Endothelial cell (in vitro differentiated cells): ENCODE measurements around the gene IL6R. TPM values are rescaled to one million over a fixed set of nuclear protein-coding genes. Genes with fewer than 3 reads are reported as not detected.

ENCODE experiments used
- DNase-seq: peaks from one replicate; pipeline ENCODE4 v3.0.0; 2021; ENCODE audit warnings: low spot score
- H3K27ac Mint-ChIP-seq: one replicate; pipeline ENCODE4 v1.8.0; 2021; ENCODE audit warnings: mixed read lengths, inconsistent platforms; ENCODE audit not compliant: unreplicated experiment
- H3K27me3 Mint-ChIP-seq: one replicate; pipeline ENCODE4 v1.8.0; 2021; ENCODE audit warnings: mild to moderate bottlenecking, moderate library complexity, mixed read lengths, inconsistent platforms; ENCODE audit not compliant: unreplicated experiment
- H3K36me3 Mint-ChIP-seq: one replicate; pipeline ENCODE4 v1.8.0; 2021; ENCODE audit warnings: mild to moderate bottlenecking, low read depth, mixed read lengths, inconsistent platforms; ENCODE audit not compliant: unreplicated experiment
- H3K4me1 Mint-ChIP-seq: one replicate; pipeline ENCODE4 v1.8.0; 2021; ENCODE audit warnings: mild to moderate bottlenecking, mixed read lengths, inconsistent platforms; ENCODE audit not compliant: unreplicated experiment
- H3K4me3 Mint-ChIP-seq: one replicate; pipeline ENCODE4 v1.8.0; 2021; ENCODE audit warnings: mild to moderate bottlenecking, mixed read lengths, inconsistent platforms; ENCODE audit not compliant: unreplicated experiment
- H3K9me3 Mint-ChIP-seq: one replicate; pipeline ENCODE4 v1.8.0; 2021; ENCODE audit warnings: mixed read lengths, inconsistent platforms; ENCODE audit not compliant: unreplicated experiment
- CTCF ChIP-seq: fragments of 200-600 bp; sonication (generic); IDR thresholded peaks from one replicate; pipeline ENCODE4 v1.5.0; 2021; ENCODE audit warnings: antibody characterized with exemption; ENCODE audit not compliant: unreplicated experiment
- total RNA-seq: library from RNA; stranded (reverse); fragmentation: NEBNext Ultra II Directional; extraction: Animal tissue kit (Norgen Biotek cat#: 25700); gene quantifications from one replicate; pipeline ENCODE4 v1.2.1, GENCODE V29; 2021; ENCODE audit not compliant: unreplicated experiment

Gene IL6R
- total RNA-seq, 1 donor from 2014 or later: 1.0 TPM

- Mint-ChIP-seq H3K27me3 (peaks cover 7% of the 10 kb centered on the region), H3K9me3 (no peaks in the 10 kb centered on the region), H3K36me3 (peaks cover 45% of the 10 kb centered on the region), H3K27ac (no peak overlapping the region), H3K4me3 (no peak overlapping the region), H3K4me1 (peaks cover under 1% of the 10 kb centered on the region)
- DNase-seq: no peak
- TF ChIP-seq CTCF: no peak
These were observed 107.6 kb downstream of the IL6R start for GRCh38 chr1:154512760-154513159.

- Mint-ChIP-seq H3K36me3 (peaks cover 42% of the 10 kb centered on the region), H3K27me3 (peaks cover 7% of the 10 kb centered on the region), H3K4me3 (peak overlapping the region; percentile 52), H3K27ac (peak overlapping the region; percentile 24), H3K9me3 (no peaks in the 10 kb centered on the region), H3K4me1 (peaks cover under 1% of the 10 kb centered on the region)
- no peak for TF ChIP-seq CTCF
- no peak for DNase-seq
These were observed 109.0 kb downstream of the IL6R start for GRCh38 chr1:154514066-154514553.

GRCh38 chr1:154517661-154518060 lies 112.5 kb downstream of the IL6R start:
- H3K9me3 Mint-ChIP-seq: no peaks in the 10 kb centered on the region
- DNase-seq: no peak
- no peak overlapping the region for H3K27ac Mint-ChIP-seq
- no peak for TF ChIP-seq CTCF
- H3K36me3 Mint-ChIP-seq: peaks cover 43% of the 10 kb centered on the region
- peaks cover 4% of the 10 kb centered on the region for H3K27me3 Mint-ChIP-seq
- no peak overlapping the region for H3K4me3 Mint-ChIP-seq
- peaks cover 29% of the 10 kb centered on the region for H3K4me1 Mint-ChIP-seq

Other genes with a start within 250 kb of the IL6R start
- 689 TPM for gene TPM3, start 213.2 kb upstream of the IL6R start, total RNA-seq
- not detected for gene CFAP141, start 199.0 kb upstream of the IL6R start, total RNA-seq
- gene UBAP2L, start 184.4 kb upstream of the IL6R start, total RNA-seq: 243 TPM
- 57.1 TPM for gene HAX1, start 132.7 kb upstream of the IL6R start, total RNA-seq
- gene AQP10, start 84.2 kb upstream of the IL6R start, total RNA-seq: not detected
- 58.1 TPM for gene ATP8B2, start 79.8 kb upstream of the IL6R start, total RNA-seq
- gene TDRD10, start 96.9 kb downstream of the IL6R start, total RNA-seq: 27.8 TPM
- 79.3 TPM for gene SHE, start 97.1 kb downstream of the IL6R start, total RNA-seq
- 73.9 TPM for gene UBE2Q1, start 153.3 kb downstream of the IL6R start, total RNA-seq
- 0.44 TPM for gene CHRNB2, start 162.4 kb downstream of the IL6R start, total RNA-seq
- gene ADAR, start 202.8 kb downstream of the IL6R start, total RNA-seq: 156 TPM